Erythroblast (primary cell): ENCODE data around the gene PRPF19.

ENCODE experiments used
- DNase-seq, 2 experiments: peaks; one replicate each; lab custom pipeline; 2025; lab: John Stamatoyannopoulos, UW
- GATA1 ChIP-seq: IDR thresholded peaks from 2 replicates; pipeline ENCODE4 v1.6.1; 2011; ENCODE audit warnings: low read depth, mild to moderate bottlenecking, control low read depth, low read length, moderate library complexity
- POLR2A ChIP-seq: IDR thresholded peaks from 2 replicates; pipeline ENCODE4 v1.6.1; 2011; ENCODE audit warnings: mild to moderate bottlenecking, low read length

The PRPF19 gene

GRCh38 chr11:60913793-60914632 lies 7.6 kb upstream of the PRPF19 start, which contains the start of gene TMEM109:
Gene TMEM109 (plus strand): TSS chr11:60914158. CDS start chr11:60919694, 5,536 bp downstream.
- no peak for TF ChIP-seq GATA1
- peak; percentile 41 for TF ChIP-seq POLR2A

GRCh38 chr11:60912851-60913528 lies 6.6 kb upstream of the PRPF19 start:
- TF ChIP-seq POLR2A (no peak), GATA1 (no peak)
- no peak for DNase-seq

More at GRCh38 chr11:60913793-60914632, 7.6 kb upstream of the PRPF19 start, which contains the start of gene TMEM109:
- DNase-seq, result peak; percentile 91 to 94

- TF ChIP-seq POLR2A (no peak), GATA1 (no peak)
- DNase-seq, result no peak
Measured at GRCh38 chr11:60912223-60912850, 6.0 kb upstream of the PRPF19 start.

- no peak for DNase-seq
- TF ChIP-seq GATA1 (no peak), POLR2A (no peak)
Measured at GRCh38 chr11:60910711-60911380, 4.5 kb upstream of the PRPF19 start.

GRCh38 chr11:60910281-60910687 lies 3.9 kb upstream of the PRPF19 start:
- no peak for TF ChIP-seq GATA1
- no peak for TF ChIP-seq POLR2A
- DNase-seq, result no peak

- peak in 1 of 2 experiments; percentile 28 for DNase-seq
Measured at GRCh38 chr11:60909680-60910280, 3.4 kb upstream of the PRPF19 start.

- no peak for TF ChIP-seq GATA1
- TF ChIP-seq POLR2A, result no peak
- no peak for DNase-seq
Measured at GRCh38 chr11:60908803-60909202, 2.4 kb upstream of the PRPF19 start.

GRCh38 chr11:60905551-60906113 lies 753 bp downstream of the PRPF19 start:
- peak; percentile 55 to 64 for DNase-seq
- no peak for TF ChIP-seq POLR2A
- no peak for TF ChIP-seq GATA1

- DNase-seq, result no peak
- no peak for TF ChIP-seq POLR2A
- no peak for TF ChIP-seq GATA1
Measured at GRCh38 chr11:60905047-60905446, 1.3 kb downstream of the PRPF19 start.

- TF ChIP-seq POLR2A, result no peak
- TF ChIP-seq GATA1, result no peak
- no peak for DNase-seq
Measured at GRCh38 chr11:60902625-60903024, 3.8 kb downstream of the PRPF19 start.

GRCh38 chr11:60900673-60901404 lies 5.5 kb downstream of the PRPF19 start:
- no peak for TF ChIP-seq GATA1
- no peak for TF ChIP-seq POLR2A

GRCh38 chr11:60899977-60900376 lies 6.4 kb downstream of the PRPF19 start:
- TF ChIP-seq POLR2A, result no peak
- no peak for TF ChIP-seq GATA1

More at GRCh38 chr11:60900673-60901404, 5.5 kb downstream of the PRPF19 start:
- DNase-seq, result no peak

More at GRCh38 chr11:60899977-60900376, 6.4 kb downstream of the PRPF19 start:
- DNase-seq, result no peak
